Common myeloid progenitor, CD34-positive (primary cell): Measurements from ENCODE around the gene PSENEN.

Experiments used
- CTCF ChIA-PET: fragments of 350-600 bp; sonication (Branson Sonifier 250); formaldehyde crosslinking; loops from one replicate; lab custom pipeline; 2021; ENCODE audit warnings: antibody characterized with exemption; lab: Charles Lee
- POLR2A ChIA-PET: fragments of 350-600 bp; sonication (Branson Sonifier 250); formaldehyde crosslinking; loops from one replicate; lab custom pipeline; 2021; ENCODE audit warnings: antibody characterized with exemption; lab: Charles Lee
- DNase-seq, 3 donors: peaks; one replicate each; pipeline versions ENCODE4 v3.0.0 to v3.0.0-alpha.2; 2013
- H3K27ac ChIP-seq, 2 experiments: 1 replicate in 1 of 2; 2 replicates in 1 of 2; pipeline ENCODE4 v1.7.0; 2013; ENCODE audit warnings: inconsistent platforms in 2 of 2, low read length in 2 of 2, mild to moderate bottlenecking in 2 of 2, low read depth in 1 of 2, moderate library complexity in 1 of 2; ENCODE audit not compliant: severe bottlenecking in 2 of 2, insufficient read depth in 1 of 2, poor library complexity in 1 of 2
- H3K27me3 ChIP-seq, 5 experiments: replicated peaks in 2 of 5; 1 replicate in 3 of 5; 2 replicates in 2 of 5; pipeline versions ENCODE4 v1.6.1 to v1.7.0; 2013; ENCODE audit warnings: low read length in 4 of 5, mild to moderate bottlenecking in 2 of 5, moderate library complexity in 2 of 5, inconsistent platforms in 1 of 5; ENCODE audit not compliant: insufficient read depth in 5 of 5, control insufficient read depth in 4 of 5
- H3K36me3 ChIP-seq, 4 experiments: 1 replicate in 2 of 4; 2 replicates in 2 of 4; pipeline versions ENCODE4 v1.6.1 to v1.7.0; 2013; ENCODE audit warnings: low read length in 3 of 4, control low read depth in 1 of 4, mild to moderate bottlenecking in 1 of 4; ENCODE audit not compliant: control insufficient read depth in 4 of 4, insufficient read depth in 4 of 4
- H3K4me1 ChIP-seq, 4 experiments: 1 replicate in 3 of 4; 2 replicates in 1 of 4; pipeline versions ENCODE4 v1.6.1 to v1.7.1; 2013; ENCODE audit warnings: low read length in 3 of 4, mild to moderate bottlenecking in 3 of 4, control low read depth in 1 of 4, inconsistent platforms in 1 of 4, moderate library complexity in 1 of 4; ENCODE audit not compliant: control insufficient read depth in 4 of 4, insufficient read depth in 4 of 4; ENCODE audit errors: control extremely low read depth in 1 of 4
- H3K4me3 ChIP-seq, 7 experiments: 1 replicate in 4 of 7; 2 replicates in 3 of 7; pipeline versions ENCODE4 v1.5.1 to v1.7.0; 2013; ENCODE audit warnings: mild to moderate bottlenecking in 7 of 7, low read length in 6 of 7, moderate library complexity in 6 of 7, inconsistent platforms in 2 of 7, low read depth in 2 of 7, control low read depth in 1 of 7; ENCODE audit not compliant: insufficient read depth in 4 of 7, control insufficient read depth in 1 of 7; ENCODE audit errors: extremely low read depth in 1 of 7
- H3K9me3 ChIP-seq, 5 experiments: 1 replicate in 4 of 5; 2 replicates in 1 of 5; pipeline versions ENCODE4 v1.6.1 to v1.7.1; 2013; ENCODE audit warnings: low read length in 4 of 5, mild to moderate bottlenecking in 2 of 5, inconsistent platforms in 1 of 5, low read depth in 1 of 5, moderate library complexity in 1 of 5; ENCODE audit not compliant: control insufficient read depth in 4 of 5, insufficient read depth in 2 of 5; ENCODE audit errors: control extremely low read depth in 1 of 5
- WGBS: methylation state at CpG from one replicate; pipeline ENCODE4 v1.1.5; 2013; ENCODE audit not compliant: insufficient coverage; 5-methylcytosine and 5-hydroxymethylcytosine counted together

Gene PSENEN

GRCh38 chr19:35719402-35720162 lies 25.9 kb upstream of the PSENEN start:
- H3K9me3 ChIP-seq = no peaks in the 10 kb centered on the region
- peak overlapping the region in 1 of 2 experiments; percentile 83 for H3K27ac ChIP-seq
- peak overlapping the region in 4 of 7 experiments; percentile 75 to 92 (median 84) for H3K4me3 ChIP-seq
- 98% methylated on average over 23 of the region's 32 CpGs for WGBS
- no peak for DNase-seq
- H3K4me1 ChIP-seq = peaks cover 0 to 40% (median 28%) of the 10 kb centered on the region in 4 experiments
- no peaks in the 10 kb centered on the region for H3K27me3 ChIP-seq
- H3K36me3 ChIP-seq = peaks cover 0 to 50% (median 36%) of the 10 kb centered on the region in 4 experiments
- POLR2A ChIA-PET = interaction anchor here (0.6 to 1.1 kb wide), 2 partner anchors 26 to 196 kb away, joined by 4 read pairs; partner anchors contain the start of genes PSENEN and U2AF1L4
- CTCF ChIA-PET = interaction anchor here (0.9 to 1.3 kb wide), 3 partner anchors 18 to 29 kb away, joined by 3 to 4 read pairs (median 3); partner anchors contain the start of gene LIN37

- H3K9me3 ChIP-seq = no peaks in the 10 kb centered on the region
- no peak overlapping the region for H3K4me3 ChIP-seq
- H3K27me3 ChIP-seq = no peaks in the 10 kb centered on the region
- POLR2A ChIA-PET = no interaction called here
- no peak for DNase-seq
- WGBS = 90% methylated on average over 8 of the region's 9 CpGs
- CTCF ChIA-PET = interaction anchor here (1.3 kb wide), 1 partner anchor 20 kb away, joined by 3 read pairs; no protein-coding TSS in a partner anchor
- H3K36me3 ChIP-seq = peaks cover 0 to 56% (median 42%) of the 10 kb centered on the region in 4 experiments
- no peak overlapping the region for H3K27ac ChIP-seq
- H3K4me1 ChIP-seq = peaks cover 0 to 35% (median 28%) of the 10 kb centered on the region in 4 experiments
Measured at GRCh38 chr19:35720163-35720524, 25.3 kb upstream of the PSENEN start.

GRCh38 chr19:35720648-35721047 lies 24.8 kb upstream of the PSENEN start:
- CTCF ChIA-PET = interaction anchor here (1.3 kb wide), 1 partner anchor 19 kb away, joined by 3 read pairs; no protein-coding TSS in a partner anchor
- DNase-seq = no peak
- Histone ChIP-seq H3K27me3 (no peaks in the 10 kb centered on the region), H3K27ac (no peak overlapping the region), H3K4me3 (no peak overlapping the region), H3K4me1 (peaks cover 0 to 30% (median 24%) of the 10 kb centered on the region in 4 experiments), H3K9me3 (no peaks in the 10 kb centered on the region), H3K36me3 (peaks cover 0 to 61% (median 47%) of the 10 kb centered on the region in 4 experiments)
- 90% methylated on average over 8 of the region's 17 CpGs for WGBS
- POLR2A ChIA-PET = no interaction called here

- Histone ChIP-seq H3K36me3 (peaks cover 1 to 68% (median 50%) of the 10 kb centered on the region in 4 experiments), H3K27ac (no peak overlapping the region), H3K4me1 (peaks cover 0 to 23% (median 17%) of the 10 kb centered on the region in 4 experiments), H3K4me3 (no peak overlapping the region), H3K27me3 (no peaks in the 10 kb centered on the region), H3K9me3 (no peaks in the 10 kb centered on the region)
- ChIA-PET CTCF (interaction anchor here (1.3 kb wide), 1 partner anchor 15 kb away, joined by 3 read pairs; no protein-coding TSS in a partner anchor), POLR2A (no interaction called here)
- WGBS = 98% methylated on average over 16 of the region's 16 CpGs
- no peak for DNase-seq
Measured at GRCh38 chr19:35721374-35721773, 24.1 kb upstream of the PSENEN start.

GRCh38 chr19:35722461-35722860 lies 23.0 kb upstream of the PSENEN start:
- ChIA-PET POLR2A (no interaction called here), CTCF (interaction anchor here (1.3 to 1.7 kb wide), 2 partner anchors 14 to 28 kb away, joined by 3 to 5 read pairs; no protein-coding TSS in a partner anchor)
- Histone ChIP-seq H3K36me3 (peaks cover 4 to 78% (median 58%) of the 10 kb centered on the region in 4 experiments), H3K4me1 (peaks cover 0 to 14% (median 11%) of the 10 kb centered on the region in 4 experiments), H3K9me3 (no peaks in the 10 kb centered on the region), H3K4me3 (no peak overlapping the region), H3K27me3 (no peaks in the 10 kb centered on the region), H3K27ac (no peak overlapping the region)
- no peak for DNase-seq
- WGBS = 96% methylated on average over 14 of the region's 14 CpGs

- Histone ChIP-seq H3K4me1 (peaks cover 0 to 14% (median 11%) of the 10 kb centered on the region in 4 experiments), H3K4me3 (no peak overlapping the region), H3K27me3 (no peaks in the 10 kb centered on the region), H3K36me3 (peaks cover 4 to 82% (median 62%) of the 10 kb centered on the region in 4 experiments), H3K9me3 (no peaks in the 10 kb centered on the region), H3K27ac (no peak overlapping the region)
- DNase-seq = no peak
- ChIA-PET CTCF (interaction anchor here (0.9 to 1.7 kb wide), 3 partner anchors 11 to 28 kb away, joined by 3 to 5 read pairs (median 3); no protein-coding TSS in a partner anchor), POLR2A (no interaction called here)
- over 99% methylated on average over 16 of the region's 16 CpGs for WGBS
Measured at GRCh38 chr19:35722897-35723296, 22.6 kb upstream of the PSENEN start.
